ENCODE data around the gene PLPPR1.
A peak's percentile ranks its signal among the peaks of the same experiment; 100 is the strongest.
"Not testable (repeated sequence)": the region's sequence is repeated elsewhere in the genome, so short reads cannot be mapped to it uniquely, and the experiment has no call there.

Gene PLPPR1

DNA sequence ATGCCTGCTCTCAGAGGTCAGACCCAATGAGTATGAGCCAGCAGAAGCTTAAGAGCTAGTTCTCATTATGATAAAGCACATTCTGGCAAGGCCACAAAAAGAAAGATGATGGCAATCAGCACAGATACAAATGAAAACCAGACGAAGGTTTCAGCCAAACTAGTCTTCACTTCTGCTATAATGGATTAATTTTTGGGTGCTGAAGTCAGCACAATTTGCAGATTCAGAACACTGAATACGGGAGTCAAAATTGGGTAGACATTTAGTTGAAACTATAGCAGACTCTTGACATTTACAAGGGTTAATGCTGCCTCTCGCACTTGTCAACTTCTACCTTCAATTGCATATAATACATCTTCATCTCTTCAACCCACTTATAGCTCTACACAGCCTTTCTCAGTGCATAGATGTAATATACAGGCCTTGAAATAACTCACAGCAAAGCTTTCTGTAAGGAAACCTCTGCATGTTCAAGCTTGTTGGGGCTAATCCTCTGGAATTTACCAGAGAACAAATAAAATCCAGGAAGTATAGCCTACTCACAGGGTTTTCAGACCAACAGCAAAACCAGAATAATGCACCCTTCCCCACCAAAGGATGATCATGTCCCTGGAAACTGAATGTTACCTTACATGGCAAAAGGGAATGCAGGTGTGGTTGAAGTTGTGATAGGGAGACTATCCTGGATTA lies 279.1 kb downstream of the PLPPR1 start:
- DNase-seq, result no peak

DNA sequence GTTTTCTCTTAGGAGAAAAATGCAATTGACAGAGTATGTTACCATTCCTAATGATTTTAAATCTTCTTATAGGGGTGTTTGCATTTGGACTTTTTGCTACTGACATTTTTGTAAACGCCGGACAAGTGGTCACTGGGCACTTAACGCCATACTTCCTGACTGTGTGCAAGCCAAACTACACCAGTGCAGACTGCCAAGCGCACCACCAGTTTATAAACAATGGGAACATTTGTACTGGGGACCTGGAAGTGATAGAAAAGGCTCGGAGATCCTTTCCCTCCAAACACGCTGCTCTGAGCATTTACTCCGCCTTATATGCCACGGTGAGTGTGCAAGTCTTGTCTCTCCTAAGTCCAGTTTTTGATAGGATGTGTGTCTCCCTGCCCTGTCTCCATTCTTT lies 280.6 kb downstream of the PLPPR1 start:
- no peak for DNase-seq

DNA sequence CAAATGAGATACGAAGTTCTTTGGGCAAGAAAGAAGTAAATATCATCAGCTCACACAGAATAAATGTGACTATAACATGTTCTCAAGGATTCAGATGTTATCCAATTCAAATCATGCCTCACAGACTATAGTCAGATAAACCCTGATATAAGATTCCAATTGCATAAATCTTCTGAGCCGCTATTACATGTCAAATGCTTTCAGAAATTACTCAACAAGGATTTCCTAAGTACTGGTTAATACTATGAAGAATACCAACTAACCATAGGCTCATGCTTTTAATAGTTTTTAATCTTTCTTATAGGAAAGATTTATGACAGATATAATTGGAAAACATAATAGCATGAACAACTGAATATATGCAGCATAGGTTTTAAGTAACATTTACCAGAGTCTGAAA lies 282.7 kb downstream of the PLPPR1 start:
- DNase-seq, result no peak

DNA sequence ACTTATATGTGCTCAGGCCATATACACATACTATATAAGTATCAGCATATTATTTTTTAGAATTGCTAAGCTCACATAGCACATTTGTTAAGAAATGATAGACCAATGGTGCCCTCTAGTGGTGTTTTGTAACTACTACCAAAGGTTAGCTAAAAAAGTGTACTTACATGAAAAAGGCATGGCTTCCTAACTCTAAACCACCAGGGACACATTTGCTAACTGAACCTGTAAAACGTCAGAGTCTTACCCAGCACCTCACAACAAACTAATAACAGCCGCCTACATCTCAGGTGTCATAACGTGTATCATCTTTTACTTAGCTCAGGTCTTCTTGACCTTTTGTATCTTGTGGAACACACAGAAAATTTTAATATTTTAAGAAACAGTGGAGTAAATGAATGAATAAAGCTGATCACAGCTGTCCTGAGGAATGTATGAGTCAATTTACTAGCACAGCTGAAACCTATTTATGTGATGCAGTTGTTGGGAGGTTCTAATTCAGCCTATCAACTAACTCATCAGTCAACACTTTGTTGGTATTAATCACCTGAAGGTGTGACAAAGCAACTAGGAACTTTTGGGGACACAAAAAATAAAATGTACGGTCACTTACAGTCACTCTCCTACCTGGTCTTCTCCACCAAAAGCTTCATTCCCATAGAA lies 283.4 kb downstream of the PLPPR1 start:
- DNase-seq, result peak; percentile 69

DNA sequence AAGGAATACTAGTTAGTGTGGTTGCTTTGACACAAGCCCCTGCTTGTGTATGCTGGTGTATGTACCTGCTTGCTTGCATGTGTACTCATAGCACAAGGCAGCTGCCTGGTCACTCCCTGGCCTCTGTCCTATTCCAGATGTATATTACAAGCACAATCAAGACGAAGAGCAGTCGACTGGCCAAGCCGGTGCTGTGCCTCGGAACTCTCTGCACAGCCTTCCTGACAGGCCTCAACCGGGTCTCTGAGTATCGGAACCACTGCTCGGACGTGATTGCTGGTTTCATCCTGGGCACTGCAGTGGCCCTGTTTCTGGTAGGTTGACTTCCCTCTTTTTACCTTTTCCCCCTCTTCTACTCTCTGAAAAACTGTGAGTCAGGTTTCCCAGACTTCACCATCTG lies 284.1 kb downstream of the PLPPR1 start:
- DNase-seq, result no peak

DNA sequence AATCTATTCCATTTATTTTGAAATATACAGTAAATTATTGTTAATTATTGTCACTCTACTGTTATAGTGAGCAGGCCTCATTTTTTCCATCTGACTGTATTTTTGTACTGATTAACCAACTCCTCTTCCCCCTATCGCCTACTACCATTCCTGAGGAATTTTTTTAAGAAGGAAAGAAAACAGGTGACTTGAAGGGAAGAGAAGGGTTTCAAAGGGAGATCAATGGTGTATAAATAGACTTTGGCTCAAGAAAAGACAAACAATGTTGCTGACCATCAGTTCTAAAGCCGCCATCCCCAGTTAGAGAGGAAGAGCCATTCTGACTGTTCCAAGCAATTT lies 286.6 kb downstream of the PLPPR1 start:
- DNase-seq, result no peak

DNA sequence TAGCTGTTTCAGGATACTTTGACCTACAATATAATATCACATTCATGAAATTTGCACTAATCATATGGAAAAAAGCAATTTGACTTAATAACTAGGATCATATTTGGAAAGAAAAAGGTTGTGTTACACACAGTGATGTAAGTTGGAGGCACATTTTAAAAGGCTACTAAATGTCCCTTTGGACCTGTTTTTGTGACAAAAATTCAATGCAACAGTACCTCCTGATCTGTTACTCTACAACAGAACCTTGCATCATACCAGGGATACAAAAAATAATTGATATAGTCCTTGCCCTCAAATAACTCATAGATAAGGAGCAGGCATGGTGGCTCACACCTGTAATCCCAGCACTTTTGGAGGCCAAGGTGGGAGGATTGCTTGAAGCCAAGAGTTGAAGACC lies 289.2 kb downstream of the PLPPR1 start:
- no peak for DNase-seq

DNA sequence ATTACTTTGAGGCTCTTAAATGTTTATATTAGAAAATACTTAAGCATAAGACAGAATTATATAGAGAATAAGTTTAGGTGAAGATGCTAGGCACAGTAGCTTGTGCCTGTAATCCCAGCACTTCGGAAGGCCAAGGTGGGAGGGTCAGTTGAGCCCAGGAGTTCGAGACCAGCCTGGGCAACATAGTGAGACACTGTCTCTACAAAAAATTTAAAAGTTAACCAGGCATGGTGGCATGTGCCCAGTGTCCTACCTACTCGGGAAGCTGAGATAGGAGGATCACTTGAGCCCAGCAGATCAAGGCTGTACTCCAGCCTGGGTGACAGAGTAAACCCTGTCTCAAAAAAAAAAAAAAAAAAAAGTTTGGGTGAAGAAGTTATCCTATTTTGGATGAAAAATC lies 294.6 kb downstream of the PLPPR1 start:
- no peak for DNase-seq

DNA sequence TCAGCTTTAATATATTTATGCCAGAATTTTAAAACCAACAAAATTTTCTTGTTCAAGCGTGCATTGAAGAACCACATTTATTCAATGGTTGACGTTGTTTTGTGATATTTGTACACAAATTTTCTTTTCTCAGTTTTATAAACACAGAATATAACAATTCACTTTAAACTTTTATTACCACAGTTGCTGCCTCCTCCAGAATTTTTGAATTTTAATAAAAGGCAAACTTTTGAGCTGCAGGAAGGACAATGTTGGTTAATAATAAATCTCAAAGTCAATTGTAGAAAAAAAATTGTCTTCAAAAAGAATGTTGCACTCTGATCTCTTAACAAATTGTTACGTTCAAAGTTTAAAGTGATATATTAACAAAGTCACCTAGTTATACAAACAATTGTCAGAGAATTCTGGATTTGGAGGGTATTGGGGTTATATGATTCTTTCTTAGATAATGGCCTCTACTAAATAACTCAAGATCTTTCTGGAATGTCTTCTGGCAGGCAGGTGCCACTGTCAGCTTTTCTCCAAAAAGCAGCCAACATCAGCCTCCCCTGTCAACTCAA lies 295.8 kb downstream of the PLPPR1 start:
- DNase-seq, result no peak

DNA sequence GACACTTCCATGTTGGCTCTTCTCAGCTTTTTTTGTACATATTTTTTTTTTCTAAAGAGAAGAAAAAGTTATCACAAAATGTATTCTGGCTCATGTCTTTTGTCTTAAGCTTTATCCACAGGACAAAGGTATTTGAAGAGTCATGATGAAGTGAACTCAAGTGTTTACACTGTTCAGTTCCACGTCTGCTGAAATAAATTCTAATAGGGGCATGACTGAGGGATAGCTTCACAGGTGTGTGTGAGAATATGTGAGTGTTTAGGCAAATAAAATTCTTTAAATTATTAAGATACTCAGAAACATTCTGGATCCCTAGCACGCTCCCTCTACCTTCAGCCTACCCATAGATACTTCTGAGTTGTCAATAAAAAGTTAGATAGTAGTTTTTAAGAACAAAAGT lies 296.5 kb downstream of the PLPPR1 start:
- no peak for DNase-seq

DNA sequence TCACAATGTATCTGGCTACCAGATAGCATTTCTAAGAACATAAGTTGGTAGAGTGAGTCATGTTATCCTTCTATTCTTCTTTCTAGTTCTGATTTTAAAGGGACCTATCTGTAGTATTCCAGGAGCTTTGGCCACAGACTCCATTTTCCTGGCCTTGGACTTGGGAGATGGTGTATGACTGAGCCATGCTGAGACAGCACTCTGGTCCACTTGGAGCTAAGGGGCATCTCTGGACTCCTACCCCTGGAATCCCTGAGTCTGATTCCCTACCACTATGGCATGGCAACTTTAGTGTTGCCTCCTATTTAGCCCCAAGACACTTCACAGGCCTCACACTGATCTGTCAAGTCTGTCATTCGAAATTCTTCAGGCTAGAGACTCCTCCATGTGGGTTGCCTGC lies 297.5 kb downstream of the PLPPR1 start:
- DNase-seq, result no peak

DNA sequence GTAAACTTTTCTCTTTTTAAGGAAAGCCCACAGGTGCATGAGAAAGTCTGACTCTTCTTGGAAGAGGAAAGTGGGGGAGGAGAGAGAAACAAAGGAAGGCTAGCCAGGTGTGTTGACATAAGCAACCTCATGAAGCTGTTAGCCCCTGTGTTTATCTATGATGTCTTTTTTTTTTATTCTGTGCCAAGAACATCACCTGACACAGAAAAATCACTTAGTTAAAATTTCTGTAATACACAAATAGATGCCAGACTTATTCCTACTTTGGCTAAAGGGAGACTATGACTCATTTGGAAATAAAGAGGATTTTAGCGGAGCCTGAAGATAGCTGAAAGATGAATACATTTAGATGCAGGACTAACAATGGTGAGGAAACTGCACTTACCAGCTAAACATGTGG lies 298.0 kb downstream of the PLPPR1 start:
- no peak for DNase-seq

DNA sequence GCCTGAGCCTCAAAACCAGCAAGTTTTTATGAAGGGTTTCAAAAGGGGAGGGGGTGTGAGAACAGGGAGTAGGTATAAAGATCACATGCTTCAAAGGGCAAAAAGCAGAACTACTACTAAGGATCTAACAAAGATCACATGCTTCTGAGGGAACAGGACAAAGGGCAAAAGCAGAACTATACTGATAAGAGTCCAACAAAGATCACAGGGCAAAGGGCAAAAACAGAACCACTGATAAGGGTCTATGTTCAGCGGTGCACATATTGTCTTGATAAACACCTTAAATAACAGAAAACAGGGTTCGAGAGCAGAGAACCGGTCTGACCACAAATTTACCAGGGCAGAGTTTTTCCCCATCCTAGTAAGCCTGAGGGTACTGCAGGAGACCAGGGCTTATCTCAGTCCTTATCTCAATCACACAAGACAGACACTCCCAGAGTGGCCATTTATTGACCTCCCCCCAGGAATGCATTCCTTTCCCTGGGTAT lies 298.9 kb downstream of the PLPPR1 start:
- DNase-seq, result not testable (repeated sequence)

DNA sequence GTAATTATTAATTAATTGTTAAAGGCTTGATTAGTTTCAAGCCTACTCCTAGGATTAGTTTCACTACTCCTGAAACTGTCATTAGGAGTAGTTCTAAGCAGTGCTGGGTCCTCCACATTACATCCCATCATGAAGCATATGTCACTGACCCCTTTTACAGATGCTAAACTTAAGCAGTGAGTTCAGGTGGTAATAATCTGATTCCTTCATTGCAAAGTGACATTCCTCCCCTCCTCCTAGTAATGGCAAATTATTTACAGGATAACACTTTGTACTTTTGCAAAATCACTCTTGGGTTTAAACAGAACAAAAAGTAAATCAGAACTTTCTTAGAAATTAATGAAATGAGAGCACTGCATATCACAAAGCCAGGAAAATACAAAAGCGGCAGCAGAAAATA lies 303.8 kb downstream of the PLPPR1 start:
- DNase-seq, result no peak

DNA sequence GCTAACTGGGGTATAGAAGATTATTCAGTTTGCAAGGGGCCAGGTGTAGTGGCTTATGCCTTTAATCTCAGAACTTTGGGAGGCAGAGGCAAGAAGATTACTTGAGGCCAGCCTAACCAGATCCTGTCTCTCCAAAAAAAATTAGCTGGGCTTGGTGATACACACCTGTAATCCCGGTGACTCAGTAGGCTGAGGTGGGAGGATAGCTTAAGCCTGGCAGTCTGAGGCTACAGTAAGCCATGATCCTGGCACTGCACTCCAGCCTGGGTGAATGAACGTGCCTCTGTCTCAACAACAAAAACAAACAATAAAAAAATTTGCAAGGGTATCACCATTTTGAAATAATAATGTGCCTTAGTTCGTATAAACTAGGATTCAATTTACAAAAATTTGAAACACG lies 305.0 kb downstream of the PLPPR1 start:
- no peak for DNase-seq

DNA sequence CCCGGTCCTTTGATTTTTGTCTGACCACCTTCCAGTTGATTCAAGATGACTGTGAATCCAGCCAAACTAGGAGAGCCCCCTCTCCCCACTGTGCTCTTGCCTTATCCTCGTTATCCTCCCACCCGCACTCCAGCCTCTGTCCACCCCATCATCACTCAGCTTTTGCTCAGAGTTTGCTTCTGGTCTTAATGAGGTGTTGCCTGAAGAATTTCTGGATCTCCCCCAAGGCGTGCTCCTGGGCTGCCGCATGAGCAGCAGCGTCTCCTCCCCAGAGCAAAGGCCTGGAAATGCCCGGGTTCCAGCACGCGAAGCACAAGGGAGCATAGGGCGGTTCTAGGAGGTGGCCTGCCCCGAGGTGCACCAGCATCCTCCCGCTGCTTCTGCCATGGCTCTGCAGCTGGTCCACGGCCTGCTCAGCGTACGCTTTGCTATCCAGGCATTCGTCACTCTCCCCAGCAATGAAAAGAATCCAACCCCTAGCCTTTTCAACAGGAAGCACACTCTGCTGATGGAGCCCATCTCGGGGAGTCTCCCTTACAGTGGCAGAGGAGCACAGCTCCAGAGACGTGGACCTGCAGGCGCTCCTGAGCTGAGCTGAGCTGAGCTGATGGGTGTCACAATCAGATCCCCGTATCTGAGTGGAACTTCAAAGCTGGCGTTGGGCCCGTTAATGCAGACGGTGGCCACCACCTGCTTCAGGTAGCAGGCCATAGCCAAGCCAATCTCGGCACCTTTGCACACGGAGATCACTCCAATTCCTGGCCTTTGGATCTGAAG lies 305.6 kb downstream of the PLPPR1 start:
- no peak for DNase-seq

DNA sequence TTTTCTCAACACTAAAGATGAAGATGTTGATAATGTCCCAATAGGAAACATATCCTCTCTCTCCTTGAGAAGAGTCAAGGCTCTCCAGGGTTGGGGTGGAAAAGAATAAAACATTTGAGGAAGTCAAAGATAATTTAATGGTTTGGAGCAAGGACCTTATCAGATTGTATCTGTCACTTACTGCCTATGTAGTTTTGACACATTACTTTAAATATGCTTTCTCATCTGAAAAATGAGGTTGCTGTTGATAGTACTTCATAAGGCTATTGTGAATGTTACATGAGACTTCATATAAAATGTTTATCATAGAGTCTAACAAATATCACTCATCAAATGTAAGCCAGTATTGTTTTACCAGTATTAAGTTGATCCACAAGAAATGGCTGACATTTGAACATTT lies 307.6 kb downstream of the PLPPR1 start:
- DNase-seq, result no peak

DNA sequence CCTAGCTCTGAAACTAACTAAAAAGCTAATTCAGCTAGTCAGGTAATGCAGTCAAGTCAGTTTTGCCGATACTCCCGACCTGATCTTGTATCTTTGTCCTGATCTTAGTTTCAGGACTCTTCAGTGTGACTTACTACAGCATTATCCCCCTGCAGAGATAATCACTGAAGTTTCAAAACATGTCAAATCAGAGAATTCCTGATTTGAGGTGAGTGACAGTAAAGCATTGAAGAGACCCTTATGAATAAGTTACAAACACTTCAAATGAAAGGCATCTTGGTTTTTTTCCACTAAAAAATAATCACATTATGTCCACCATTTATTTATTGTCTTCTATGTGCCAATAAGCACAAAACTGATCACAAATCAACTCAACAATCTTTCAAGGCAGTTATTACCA lies 308.7 kb downstream of the PLPPR1 start:
- no peak for DNase-seq

DNA sequence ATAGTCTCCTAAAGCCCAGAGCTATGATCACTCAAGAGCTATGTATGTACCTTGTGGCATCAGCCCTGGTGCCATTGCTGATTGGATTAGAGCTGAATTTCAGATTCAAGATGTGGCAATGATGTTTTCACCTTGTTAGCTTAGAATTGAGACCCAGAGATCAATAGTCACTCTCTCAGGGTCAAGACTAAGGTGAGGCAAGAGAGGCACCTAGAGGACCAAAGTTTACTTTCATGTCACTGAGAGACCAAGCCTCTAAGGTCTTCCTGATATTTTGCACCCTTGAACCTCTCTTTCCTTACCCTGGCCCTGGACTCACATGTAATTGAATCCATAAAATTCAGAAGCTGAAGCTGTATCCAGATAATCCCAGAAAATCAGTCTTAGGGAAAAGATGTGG lies 313.4 kb downstream of the PLPPR1 start:
- DNase-seq, result no peak

DNA sequence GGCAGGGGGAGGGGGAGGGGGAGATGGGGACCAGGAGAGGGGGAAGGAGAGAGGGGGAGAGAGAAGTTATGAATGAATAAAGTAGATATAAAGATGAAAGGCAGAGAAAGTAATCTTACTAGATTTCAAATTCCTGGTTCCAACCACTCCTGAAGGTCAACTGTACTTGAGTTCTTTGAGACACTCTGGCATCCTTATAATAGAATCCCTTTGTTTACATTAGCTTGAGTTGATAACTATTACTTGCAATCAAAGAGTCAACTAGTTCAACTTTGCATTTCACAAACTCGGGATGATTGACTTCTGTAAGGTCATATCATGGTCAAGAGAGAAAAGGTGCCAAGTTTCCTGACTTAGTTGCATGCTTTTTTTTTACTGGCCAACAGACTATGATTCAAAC lies 314.1 kb downstream of the PLPPR1 start:
- no peak for DNase-seq

DNA sequence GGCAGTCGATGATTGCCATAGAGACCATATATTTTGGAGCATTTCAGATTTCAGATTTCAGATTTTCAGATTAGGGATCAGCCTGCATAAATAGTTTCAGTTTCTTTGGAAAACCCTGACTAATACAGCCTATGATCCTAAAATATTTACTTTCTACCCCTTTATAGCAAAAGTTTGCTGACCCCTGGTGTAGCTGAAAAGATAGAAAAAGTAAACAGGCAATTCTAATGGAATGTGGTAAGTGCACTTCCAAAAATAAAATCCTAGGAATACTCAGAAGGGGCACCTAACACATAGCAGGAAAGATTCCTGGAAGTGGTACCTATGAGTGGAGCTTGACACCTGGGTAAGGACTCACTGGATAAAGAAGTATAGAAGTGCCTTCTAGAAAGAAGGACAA lies 321.8 kb downstream of the PLPPR1 start:
- no peak for DNase-seq

DNA sequence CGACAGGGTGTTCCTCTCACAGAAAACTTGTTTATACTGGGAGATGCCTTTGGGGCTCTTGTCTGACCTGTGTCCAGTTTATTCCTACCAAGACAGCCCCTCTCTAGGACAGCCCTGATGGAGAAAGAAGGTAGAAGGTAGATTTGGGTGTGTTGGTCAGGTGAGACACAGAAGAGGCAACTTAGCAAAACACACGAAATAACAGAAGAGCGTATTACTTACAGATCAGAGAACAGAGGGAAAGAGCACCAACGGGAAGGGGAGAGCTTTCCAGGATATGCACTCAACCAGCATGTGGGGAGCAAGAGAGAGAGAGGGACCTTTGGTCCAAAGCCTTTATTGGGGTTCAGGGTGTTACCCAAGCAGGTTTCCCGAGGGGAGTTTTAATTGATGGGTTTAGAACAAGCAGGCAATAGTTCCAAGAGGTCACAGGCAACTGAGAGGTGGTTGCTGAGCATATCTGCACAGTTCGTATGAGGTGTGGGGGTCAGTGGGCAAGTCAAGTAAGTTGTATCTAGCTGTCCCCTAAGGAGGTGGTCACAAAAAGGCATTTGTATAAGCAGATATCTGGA lies 324.5 kb downstream of the PLPPR1 start:
- no peak for DNase-seq

DNA sequence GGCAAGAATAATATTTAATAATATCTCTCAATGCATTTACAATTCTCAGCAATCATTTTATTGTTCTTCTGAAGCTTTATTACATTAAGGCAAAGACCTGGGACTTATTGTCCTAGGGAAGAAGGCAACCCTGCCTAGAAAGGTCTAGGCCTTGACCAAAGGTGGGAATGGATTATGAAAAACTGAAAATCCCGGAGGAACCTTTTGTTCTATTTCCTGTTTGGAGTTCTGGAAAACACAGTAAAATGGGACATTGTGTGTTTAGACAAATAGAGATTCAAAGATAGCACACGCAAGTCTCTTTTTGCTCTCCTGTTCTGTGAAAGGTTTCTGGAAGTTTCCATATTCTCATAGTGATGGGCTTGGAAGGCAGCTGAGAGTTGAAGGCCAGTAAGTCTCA lies 325.2 kb downstream of the PLPPR1 start:
- DNase-seq, result no peak
